Mesenchymal stem cell (in vitro differentiated cells and primary cell): ENCODE data around the gene SH3PXD2A.

Experiments
- DNase-seq: peaks from one replicate; pipeline ENCODE4 v3.0.0-alpha.2; 2013
- H2AFZ ChIP-seq: one replicate; pipeline ENCODE4 v1.6.1; 2013; ENCODE audit warnings: low read depth, mild to moderate bottlenecking, control low read depth, inconsistent platforms, low read length, moderate library complexity
- H2AK5ac ChIP-seq: 2 replicates; pipeline ENCODE4 v1.6.1; 2013; ENCODE audit warnings: low read length, moderate library complexity, mild to moderate bottlenecking, inconsistent platforms; ENCODE audit not compliant: severe bottlenecking
- H2BK120ac ChIP-seq: one replicate; pipeline ENCODE4 v1.6.1; 2013; ENCODE audit warnings: low read depth, mild to moderate bottlenecking, inconsistent platforms, low read length, moderate library complexity
- H2BK12ac ChIP-seq, 2 experiments: one replicate each; pipeline ENCODE4 v1.6.1; 2013; ENCODE audit warnings: inconsistent platforms in 2 of 2, low read length in 2 of 2, mild to moderate bottlenecking in 2 of 2, moderate library complexity in 2 of 2, control low read depth in 1 of 2
- H2BK15ac ChIP-seq: one replicate; pipeline ENCODE4 v1.6.1; 2013; ENCODE audit warnings: mild to moderate bottlenecking, low read depth, inconsistent platforms; ENCODE audit not compliant: poor library complexity, severe bottlenecking
- H2BK5ac ChIP-seq: 2 replicates; pipeline ENCODE4 v1.6.1; 2013; ENCODE audit warnings: low read depth, mild to moderate bottlenecking, low read length, control low read depth, inconsistent platforms; ENCODE audit not compliant: poor library complexity, severe bottlenecking
- H3K14ac ChIP-seq, 2 experiments: one replicate each; pipeline ENCODE4 v1.6.1; 2013; ENCODE audit warnings: inconsistent platforms in 2 of 2, low read length in 2 of 2, control low read depth in 1 of 2, mild to moderate bottlenecking in 1 of 2, moderate library complexity in 1 of 2
- H3K18ac ChIP-seq, 2 experiments: one replicate each; pipeline ENCODE4 v1.6.1; 2013; ENCODE audit warnings: inconsistent platforms in 2 of 2, low read length in 2 of 2, control low read depth in 1 of 2, low read depth in 1 of 2, mild to moderate bottlenecking in 1 of 2
- H3K23ac ChIP-seq, 2 experiments: one replicate each; pipeline ENCODE4 v1.6.1; 2013; ENCODE audit warnings: inconsistent platforms in 2 of 2, low read length in 2 of 2, mild to moderate bottlenecking in 2 of 2, moderate library complexity in 2 of 2, control low read depth in 1 of 2
- H3K27ac ChIP-seq: 2 replicates; pipeline ENCODE4 v1.5.1; 2013; ENCODE audit warnings: mild to moderate bottlenecking, moderate library complexity, low read length, control low read depth, inconsistent platforms; ENCODE audit not compliant: poor library complexity, severe bottlenecking
- H3K27me3 ChIP-seq, 2 experiments: 2 replicates each; pipeline versions ENCODE4 v1.6.1 to v1.7.0; 2013; ENCODE audit warnings: low read length in 2 of 2, mild to moderate bottlenecking in 2 of 2, moderate library complexity in 2 of 2, control low read depth in 1 of 2, inconsistent platforms in 1 of 2; ENCODE audit not compliant: control insufficient read depth in 1 of 2, insufficient read depth in 1 of 2
- H3K36me3 ChIP-seq, 2 experiments: 2 replicates each; pipeline versions ENCODE4 v1.6.1 to v1.7.0; 2013; ENCODE audit warnings: low read length in 2 of 2, control low read depth in 1 of 2, inconsistent platforms in 1 of 2, low read depth in 1 of 2, mild to moderate bottlenecking in 1 of 2; ENCODE audit not compliant: insufficient read depth in 2 of 2, control insufficient read depth in 1 of 2
- H3K4ac ChIP-seq, 2 experiments: one replicate each; pipeline ENCODE4 v1.6.1; 2013; ENCODE audit warnings: inconsistent platforms in 2 of 2, low read length in 2 of 2, mild to moderate bottlenecking in 2 of 2, moderate library complexity in 2 of 2, control low read depth in 1 of 2, low read depth in 1 of 2
- H3K4me1 ChIP-seq: 2 replicates; pipeline ENCODE4 v1.6.1; 2013; ENCODE audit warnings: low read depth, low read length, control low read depth; ENCODE audit not compliant: control insufficient read depth, insufficient read depth
- H3K4me2 ChIP-seq: 2 replicates; pipeline ENCODE4 v1.6.1; 2013; ENCODE audit warnings: low read length, mild to moderate bottlenecking, inconsistent platforms; ENCODE audit not compliant: poor library complexity, severe bottlenecking
- H3K4me3 ChIP-seq, 2 experiments: 2 replicates each; pipeline versions ENCODE4 v1.5.1 to v1.7.0; 2013; ENCODE audit warnings: low read length in 2 of 2, mild to moderate bottlenecking in 2 of 2, control low read depth in 1 of 2, low read depth in 1 of 2; ENCODE audit not compliant: insufficient read depth in 1 of 2
- H3K79me1 ChIP-seq: replicated peaks from 2 replicates; pipeline ENCODE4 v1.6.1; 2013; ENCODE audit warnings: mild to moderate bottlenecking, control low read depth, low read length, inconsistent platforms; ENCODE audit not compliant: poor library complexity, severe bottlenecking
- H3K9ac ChIP-seq: 2 replicates; pipeline ENCODE4 v1.7.0; 2013; ENCODE audit warnings: mild to moderate bottlenecking, low read length, moderate library complexity
- H3K9me3 ChIP-seq: 2 replicates; pipeline ENCODE4 v1.7.0; 2013; ENCODE audit warnings: mild to moderate bottlenecking, low read length; ENCODE audit not compliant: control insufficient read depth
- H4K8ac ChIP-seq: one replicate; pipeline ENCODE4 v1.6.1; 2013; ENCODE audit warnings: inconsistent platforms, mild to moderate bottlenecking, low read length, moderate library complexity
- H4K91ac ChIP-seq: one replicate; pipeline ENCODE4 v1.6.1; 2013; ENCODE audit warnings: mild to moderate bottlenecking, low read length, inconsistent platforms
- WGBS: methylation state at CpG from one replicate; pipeline ENCODE4 v1.1.7; 2013; ENCODE audit warnings: mixed read lengths; 5-methylcytosine and 5-hydroxymethylcytosine counted together

The SH3PXD2A gene

DNA sequence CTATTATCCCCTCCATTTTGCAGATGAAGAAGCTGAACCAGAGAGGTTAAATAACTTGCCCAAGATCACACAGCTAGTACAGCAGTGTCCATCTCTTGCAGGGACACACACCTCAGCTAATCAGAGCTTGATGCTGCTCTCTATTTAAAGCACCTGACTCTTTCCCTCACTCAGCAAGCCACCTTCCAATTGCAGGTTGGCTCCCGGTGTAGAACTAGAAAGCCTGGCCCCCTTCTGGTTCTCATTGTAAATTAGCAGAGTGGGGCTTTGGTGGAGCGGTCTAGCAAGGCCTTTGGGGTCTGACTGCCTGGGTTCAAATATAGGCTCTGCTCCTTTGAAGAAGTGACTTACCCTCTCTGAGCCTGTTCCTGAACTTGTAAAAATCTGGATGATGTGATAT lies 185.4 kb downstream of the SH3PXD2A start:
- H4K91ac ChIP-seq = no peak overlapping the region
- peaks cover 2% of the 10 kb centered on the region for H3K79me1 ChIP-seq
- no peak overlapping the region for H3K4ac ChIP-seq
- no peak overlapping the region for H3K23ac ChIP-seq
- H2BK15ac ChIP-seq = no peak overlapping the region
- 91% methylated on average over 2 of the region's 2 CpGs for WGBS
- no peak overlapping the region for H2AK5ac ChIP-seq
- DNase-seq = no peak
- H3K27ac ChIP-seq = no peak overlapping the region
- H2BK12ac ChIP-seq = no peak overlapping the region
- H2BK120ac ChIP-seq = no peak overlapping the region
- no peak overlapping the region for H2BK5ac ChIP-seq
- no peak overlapping the region for H3K14ac ChIP-seq
- peaks cover 17% of the 10 kb centered on the region for H3K4me1 ChIP-seq
- H3K9me3 ChIP-seq = no peaks in the 10 kb centered on the region
- no peak overlapping the region for H3K18ac ChIP-seq
- H3K36me3 ChIP-seq = peaks cover 0 to 25% of the 10 kb centered on the region in 2 experiments
- no peak overlapping the region for H3K4me3 ChIP-seq
- no peaks in the 10 kb centered on the region for H3K27me3 ChIP-seq
- H2AFZ ChIP-seq = no peak overlapping the region
- H4K8ac ChIP-seq = no peak overlapping the region
- no peak overlapping the region for H3K9ac ChIP-seq
- H3K4me2 ChIP-seq = no peak overlapping the region

DNA sequence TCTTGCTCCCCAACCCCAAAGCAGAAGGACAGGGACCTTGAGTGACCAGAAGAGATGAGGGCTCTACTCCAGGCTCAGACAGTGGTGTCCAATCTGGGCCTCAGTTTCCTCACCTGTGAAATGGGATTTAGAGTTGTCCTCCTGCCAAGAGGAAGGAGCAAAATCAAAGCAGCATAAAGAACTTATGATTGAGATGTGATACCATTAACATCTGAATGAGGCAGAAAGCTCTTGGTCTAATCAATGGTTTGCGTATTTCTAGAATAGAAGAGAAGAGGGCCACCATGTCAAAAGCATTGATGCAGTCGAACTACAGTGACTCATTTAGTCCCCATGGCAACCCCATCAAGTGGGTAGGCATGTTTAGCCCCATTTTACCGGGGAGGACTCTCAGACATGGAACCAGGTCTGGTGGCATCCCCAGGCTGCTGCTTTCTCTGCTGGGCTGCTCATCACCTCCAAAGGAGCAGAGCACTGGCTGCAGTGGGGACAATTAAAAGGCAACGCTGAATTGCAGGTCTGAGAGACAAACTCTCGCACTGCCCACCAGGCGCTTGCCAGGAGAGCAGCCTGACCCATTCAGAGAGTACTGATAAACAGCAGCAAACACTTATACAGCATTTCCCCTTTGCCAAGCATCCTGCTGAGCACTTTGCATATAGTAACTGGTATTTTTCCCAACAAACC lies 186.0 kb downstream of the SH3PXD2A start:
- Histone ChIP-seq H2AK5ac (no peak overlapping the region), H3K18ac (peak overlapping the region in 1 of 2 experiments; percentile 28), H2BK12ac (no peak overlapping the region), H3K27me3 (no peaks in the 10 kb centered on the region), H4K91ac (no peak overlapping the region), H3K9me3 (no peaks in the 10 kb centered on the region), H2AFZ (no peak overlapping the region), H3K4ac (no peak overlapping the region), H3K27ac (no peak overlapping the region), H3K4me1 (peaks cover 17% of the 10 kb centered on the region), H3K14ac (no peak overlapping the region), H3K4me2 (no peak overlapping the region), H3K4me3 (peak overlapping the region in 1 of 2 experiments; percentile 68), H2BK5ac (no peak overlapping the region), H2BK15ac (no peak overlapping the region), H3K23ac (no peak overlapping the region), H3K36me3 (peaks cover 0 to 25% of the 10 kb centered on the region in 2 experiments), H3K9ac (peak overlapping the region; percentile 59), H3K79me1 (peaks cover 2% of the 10 kb centered on the region), H2BK120ac (no peak overlapping the region), H4K8ac (no peak overlapping the region)
- 87% methylated on average over 6 of the region's 6 CpGs for WGBS
- DNase-seq = no peak

DNA sequence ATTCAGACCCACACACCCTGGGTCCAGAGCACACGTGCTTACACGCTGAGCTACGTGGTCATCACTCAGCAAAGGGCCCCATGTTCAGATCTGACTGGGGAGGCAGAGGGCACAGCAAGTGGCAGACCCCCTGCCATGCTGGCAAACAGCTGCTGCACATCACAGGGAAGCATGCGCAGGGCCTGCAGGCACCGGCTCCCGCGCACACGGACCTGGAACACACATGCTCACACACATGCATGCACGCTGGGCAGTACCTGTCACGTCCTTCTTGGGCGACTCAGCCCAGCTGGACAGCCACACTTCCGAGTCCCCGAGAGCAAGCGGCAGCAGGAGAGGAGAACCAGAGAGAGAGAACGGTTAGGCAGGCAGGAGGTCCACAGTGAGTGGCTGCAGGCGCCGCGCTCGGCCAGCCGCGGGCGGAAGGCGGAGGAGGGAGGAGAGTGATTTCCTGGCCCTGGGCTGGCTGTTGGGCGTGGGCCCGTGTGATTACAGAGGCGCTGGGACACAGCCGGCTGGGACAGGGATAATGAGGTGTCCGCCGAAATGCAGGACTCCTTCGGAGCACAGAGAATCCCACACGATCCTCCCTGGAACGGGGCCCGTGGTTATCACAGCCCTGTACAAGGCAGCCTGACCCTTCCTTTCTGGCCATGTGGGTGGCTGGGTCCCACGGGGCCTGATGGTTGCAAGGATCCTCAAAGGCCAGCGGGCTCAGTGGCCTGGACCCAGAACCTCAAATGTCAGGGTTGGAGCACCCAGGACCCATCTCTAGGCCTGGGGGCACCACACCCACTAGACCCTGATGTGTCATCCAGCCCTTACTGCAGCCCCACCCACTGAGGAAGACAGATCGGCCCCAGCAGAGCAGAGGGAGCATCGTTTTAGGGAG lies 186.8 kb downstream of the SH3PXD2A start:
- peak overlapping the region; percentile 61 for H3K4me2 ChIP-seq
- H3K4me3 ChIP-seq = peak overlapping the region; percentile 22 to 68

DNA sequence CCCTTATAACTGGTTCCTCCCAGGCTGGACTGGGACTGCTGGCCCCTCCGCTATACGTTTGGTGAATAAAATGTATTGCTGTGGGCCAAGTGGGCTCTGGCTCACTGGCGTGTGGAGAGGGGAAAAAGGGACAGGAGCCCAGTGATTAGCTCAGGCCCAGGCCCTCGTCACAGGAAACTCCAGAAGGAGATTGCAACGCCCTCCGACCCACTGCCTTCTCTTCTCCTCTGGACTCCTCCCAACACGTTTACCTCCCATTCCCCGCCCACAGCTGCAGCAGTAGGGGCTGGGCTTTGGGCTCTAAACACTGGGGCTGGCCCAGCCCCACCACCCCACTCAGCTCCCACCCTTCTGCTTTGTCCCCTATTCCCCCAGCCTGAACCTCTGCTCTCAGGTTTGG lies 188.0 kb downstream of the SH3PXD2A start:
- peaks cover 20% of the 10 kb centered on the region for H3K4me1 ChIP-seq
- H2AFZ ChIP-seq = no peak overlapping the region
- H3K14ac ChIP-seq = no peak overlapping the region
- no peak overlapping the region for H3K4me3 ChIP-seq
- H3K4me2 ChIP-seq = no peak overlapping the region
- H3K9ac ChIP-seq = peak overlapping the region; percentile 59
- H4K8ac ChIP-seq = no peak overlapping the region
- peaks cover 5 to 18% of the 10 kb centered on the region in 2 experiments for H3K36me3 ChIP-seq
- H3K27me3 ChIP-seq = no peaks in the 10 kb centered on the region
- H3K23ac ChIP-seq = peak overlapping the region in 1 of 2 experiments; percentile 5
- H2BK12ac ChIP-seq = no peak overlapping the region
- H3K18ac ChIP-seq = peak overlapping the region in 1 of 2 experiments; percentile 9
- H2BK15ac ChIP-seq = peak overlapping the region; percentile 50
- H2AK5ac ChIP-seq = no peak overlapping the region
- no peak overlapping the region for H2BK120ac ChIP-seq
- H3K4ac ChIP-seq = peak overlapping the region in 1 of 2 experiments; percentile 13
- H2BK5ac ChIP-seq = no peak overlapping the region
- WGBS = 78% methylated on average over 8 of the region's 8 CpGs
- peak overlapping the region; percentile 20 for H4K91ac ChIP-seq
- H3K27ac ChIP-seq = no peak overlapping the region
- H3K79me1 ChIP-seq = peaks cover 4% of the 10 kb centered on the region
- peak; percentile 48 for DNase-seq
- H3K9me3 ChIP-seq = no peaks in the 10 kb centered on the region

More for the DNA sequence above, 186.8 kb downstream of the SH3PXD2A start:
- Histone ChIP-seq H3K27me3 (no peaks in the 10 kb centered on the region), H3K14ac (peak overlapping the region in 1 of 2 experiments; percentile 13), H2AFZ (no peak overlapping the region), H3K79me1 (peaks cover 4% of the 10 kb centered on the region), H3K9ac (peak overlapping the region; percentile 59), H3K18ac (peak overlapping the region in 1 of 2 experiments; percentile 66), H3K27ac (no peak overlapping the region), H2BK12ac (peak overlapping the region in 1 of 2 experiments; percentile 74), H2BK5ac (no peak overlapping the region), H3K4ac (no peak overlapping the region), H3K36me3 (peaks cover 5 to 20% of the 10 kb centered on the region in 2 experiments), H2BK120ac (no peak overlapping the region), H3K9me3 (no peaks in the 10 kb centered on the region), H3K4me1 (peaks cover 20% of the 10 kb centered on the region), H4K8ac (no peak overlapping the region), H3K23ac (peak overlapping the region in 1 of 2 experiments; percentile 10), H4K91ac (no peak overlapping the region), H2AK5ac (no peak overlapping the region), H2BK15ac (no peak overlapping the region)
- no peak for DNase-seq
- 65% methylated on average over 37 of the region's 37 CpGs for WGBS
